Right hindlimb (tissue), 1 donor: Measurements from ENCODE around the gene NLRC5.
"Not testable (repeated sequence)": the region's sequence is repeated elsewhere in the genome, so short reads cannot be mapped to it uniquely, and the experiment has no call there.

Experiments
- DNase-seq: peaks from one replicate; pipeline ENCODE4 v3.0.0-alpha.2; 2018

Gene NLRC5

GRCh38 chr16:57049678-57050077 lies 60.3 kb downstream of the NLRC5 start:
- DNase-seq: no peak

DNA sequence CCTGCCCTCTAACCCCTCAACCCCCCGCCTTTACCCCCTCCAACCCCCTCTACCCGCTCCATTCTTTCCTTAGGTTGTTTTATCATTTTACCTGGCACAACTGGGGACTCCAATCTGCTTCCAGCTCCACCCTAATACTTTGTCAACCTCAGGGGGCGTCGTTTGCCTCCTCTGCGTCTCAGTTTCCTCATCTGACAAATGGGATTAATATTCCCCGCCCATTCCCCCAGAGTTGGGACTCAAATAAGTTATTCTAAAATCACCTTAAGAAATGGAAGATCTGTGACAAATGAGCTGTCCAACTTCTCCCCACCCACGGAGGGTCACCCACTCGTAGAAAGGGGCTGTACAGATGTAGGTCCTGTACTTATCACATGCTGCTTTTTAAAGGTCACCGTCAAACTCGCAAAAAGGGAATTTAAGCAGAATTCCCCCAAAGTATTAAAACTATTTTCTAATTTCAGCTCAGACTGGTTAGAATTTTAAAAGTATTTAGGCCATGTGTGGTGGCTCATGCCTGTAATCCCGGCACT lies 62.4 kb downstream of the NLRC5 start:
- no peak for DNase-seq

DNA sequence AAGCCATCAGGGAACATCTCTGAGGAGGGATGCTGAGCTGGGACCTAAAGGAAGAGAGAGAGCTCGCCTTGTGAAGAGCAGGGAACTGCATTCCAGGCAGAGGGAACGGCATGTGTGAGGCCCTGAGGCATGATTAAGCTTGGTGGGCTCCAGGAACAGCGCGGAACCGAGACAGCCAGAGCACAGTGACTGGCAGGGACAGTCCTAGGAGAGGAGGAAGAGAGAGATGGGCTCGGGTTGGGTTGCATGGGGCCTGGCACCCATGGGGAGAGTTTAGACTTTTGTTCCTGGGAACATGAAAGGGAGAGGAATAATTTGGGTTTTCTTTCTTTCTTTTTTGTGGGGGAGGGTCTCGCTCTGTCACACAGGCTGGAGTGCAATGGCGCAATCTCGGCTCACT lies 63.8 kb downstream of the NLRC5 start:
- no peak for DNase-seq

GRCh38 chr16:57054338-57054737 lies 65.0 kb downstream of the NLRC5 start:
- no peak for DNase-seq

- no peak for DNase-seq
Observed at GRCh38 chr16:57054771-57055170, 65.4 kb downstream of the NLRC5 start.

DNA sequence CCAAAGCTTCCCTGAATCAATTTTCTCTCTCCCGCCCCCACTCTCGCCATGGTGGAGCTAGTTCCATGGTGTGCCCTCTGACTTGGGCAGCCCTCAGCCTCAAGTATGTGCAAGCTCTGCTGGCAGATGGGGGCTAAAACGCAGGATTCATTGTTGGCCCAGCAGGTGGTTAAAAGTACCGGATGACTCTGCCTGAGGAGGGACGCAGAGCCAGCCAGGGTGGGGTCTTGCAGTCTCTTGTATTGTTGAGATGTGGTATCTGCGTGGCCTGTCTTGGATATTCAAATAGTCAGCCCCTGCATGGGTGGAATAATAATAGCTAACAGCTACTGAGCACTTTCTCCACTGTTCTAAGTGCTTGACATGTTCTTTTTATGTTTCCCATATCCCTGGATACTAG lies 66.3 kb downstream of the NLRC5 start:
- no peak for DNase-seq

- DNase-seq: no peak
Observed at GRCh38 chr16:57058291-57058861, 69.0 kb downstream of the NLRC5 start.

DNA sequence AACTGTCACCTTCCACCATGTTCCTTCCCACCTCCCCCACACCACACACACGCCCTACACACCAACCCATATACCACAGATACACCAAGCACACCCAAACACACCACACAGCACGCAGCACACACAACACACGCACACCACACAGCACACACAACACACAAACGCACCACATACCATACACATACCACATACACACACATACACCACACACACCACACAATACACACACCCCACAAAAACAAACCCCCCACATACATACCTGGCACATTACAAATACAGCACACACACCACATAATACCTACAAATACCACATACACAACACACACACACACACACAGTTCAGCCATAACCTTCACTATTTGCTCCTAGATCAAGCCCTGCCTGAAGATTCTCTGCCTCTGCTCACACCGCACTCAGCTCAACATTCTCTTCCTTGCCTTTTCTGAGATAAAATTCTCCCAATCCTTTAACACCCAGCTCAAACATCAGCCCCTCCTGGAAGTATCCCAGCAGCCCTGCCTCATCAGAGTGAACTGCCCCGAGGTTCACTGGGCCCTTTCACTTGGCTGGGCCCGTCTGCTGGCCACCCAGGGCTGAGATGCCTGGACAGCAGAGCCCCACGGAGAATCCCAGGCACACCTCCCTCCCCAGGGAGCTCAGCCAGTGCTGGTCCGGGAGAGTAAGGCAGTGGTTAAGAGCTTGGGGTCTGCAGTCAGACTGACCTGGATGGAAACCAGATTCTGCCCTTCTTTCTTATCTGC lies 71.1 kb downstream of the NLRC5 start:
- no peak for DNase-seq

DNA sequence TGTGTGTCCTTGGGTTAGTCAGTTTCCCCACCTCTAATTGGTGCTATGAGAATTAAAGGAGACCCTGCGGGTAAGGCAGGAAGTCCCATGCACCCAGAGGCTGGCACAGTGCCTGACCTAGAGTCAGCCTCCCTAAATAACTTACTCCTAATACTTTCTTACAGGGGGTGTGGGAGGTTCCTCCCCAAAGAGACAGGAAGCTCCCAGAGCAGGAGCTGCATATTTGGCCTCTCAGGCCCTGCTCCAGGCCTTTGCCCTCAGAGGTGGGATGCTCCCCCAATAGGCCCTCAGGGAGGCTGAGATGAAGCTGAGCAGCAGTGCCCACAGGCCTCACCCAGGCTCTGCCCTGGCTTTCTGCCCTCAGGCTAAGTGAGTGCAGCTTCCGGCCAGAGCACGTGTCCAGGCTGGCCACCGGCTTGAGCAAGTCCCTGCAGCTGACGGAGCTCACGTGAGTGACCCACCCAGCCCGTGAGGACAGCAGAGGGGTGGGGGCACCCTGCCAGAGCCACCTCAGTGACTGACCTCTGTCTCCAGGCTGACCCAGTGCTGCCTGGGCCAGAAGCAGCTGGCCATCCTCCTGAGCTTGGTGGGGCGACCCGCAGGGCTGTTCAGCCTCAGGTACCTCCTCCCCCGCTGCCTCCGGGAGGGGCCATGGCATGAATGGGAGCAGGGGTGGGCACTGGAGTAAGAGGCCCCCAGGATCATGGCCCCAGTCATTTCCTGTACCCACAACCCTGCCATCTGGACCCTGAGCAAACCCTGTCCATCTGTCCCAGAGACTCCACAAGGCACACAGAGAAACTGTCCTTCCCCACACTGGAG lies 71.9 kb downstream of the NLRC5 start:
- peak; percentile 60 for DNase-seq

GRCh38 chr16:57062329-57062728 lies 73.0 kb downstream of the NLRC5 start:
- no peak for DNase-seq

DNA sequence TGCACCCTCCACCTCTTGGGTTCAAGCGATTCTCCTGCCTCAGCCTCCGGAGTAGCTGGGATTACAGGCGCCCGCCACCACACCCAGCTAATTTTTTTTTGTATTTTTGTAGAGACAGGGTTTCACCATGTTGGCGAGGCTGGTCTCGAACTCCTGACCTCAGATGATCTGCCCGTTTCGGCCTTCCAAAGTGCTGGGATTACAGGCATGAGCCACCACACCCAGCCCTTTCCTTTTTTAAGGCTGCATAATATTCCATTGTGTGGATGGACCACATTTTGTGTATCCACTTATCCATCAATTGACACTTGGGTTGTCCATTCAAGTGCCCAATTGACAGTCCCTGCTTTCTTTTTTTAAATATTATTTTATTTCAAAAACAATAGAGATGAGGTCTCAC lies 73.8 kb downstream of the NLRC5 start:
- DNase-seq: not testable (repeated sequence)

- no peak for DNase-seq
Observed at GRCh38 chr16:57064995-57065394, 75.6 kb downstream of the NLRC5 start.

GRCh38 chr16:57066625-57067024 lies 77.3 kb downstream of the NLRC5 start:
- no peak for DNase-seq

- DNase-seq: no peak
Observed at GRCh38 chr16:57067347-57067746, 78.0 kb downstream of the NLRC5 start.

- no peak for DNase-seq
Observed at GRCh38 chr16:57069053-57069452, 79.7 kb downstream of the NLRC5 start.

DNA sequence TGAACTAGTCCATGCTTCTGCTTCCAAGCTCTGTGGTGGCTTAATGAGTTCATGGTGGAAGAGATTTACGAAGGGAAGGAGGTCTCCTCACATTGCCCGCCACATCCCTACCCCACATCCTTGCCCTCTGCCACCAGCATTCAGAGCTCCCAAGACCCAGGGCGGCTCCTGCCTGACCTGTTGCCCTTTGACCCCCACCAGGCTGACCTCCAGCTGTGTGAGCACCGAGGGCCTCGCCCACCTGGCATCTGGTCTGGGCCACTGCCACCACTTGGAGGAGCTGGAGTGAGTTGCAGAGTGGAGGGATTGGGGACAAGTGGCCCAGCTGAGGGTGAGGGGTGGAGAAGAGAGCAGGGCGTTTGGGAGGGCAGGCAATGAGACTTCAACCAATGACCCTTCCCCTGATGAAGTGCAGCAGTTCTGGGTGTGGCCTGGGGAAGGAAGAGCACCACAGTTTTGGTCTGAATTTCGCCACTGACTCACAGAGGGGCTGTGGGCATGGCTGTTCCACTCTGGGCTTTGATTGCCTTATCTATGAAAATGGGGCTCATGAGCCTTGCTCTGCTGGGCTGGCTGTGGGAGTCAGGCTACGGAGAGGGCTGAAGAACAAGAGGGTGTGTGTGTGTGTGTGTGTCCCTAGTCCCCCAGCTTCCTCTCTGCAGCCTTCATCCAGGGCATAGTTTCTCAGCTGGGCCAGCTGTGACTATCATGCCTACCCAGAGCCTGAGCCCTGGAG lies 80.4 kb downstream of the NLRC5 start:
- no peak for DNase-seq

- no peak for DNase-seq
Observed at GRCh38 chr16:57070424-57070823, 81.1 kb downstream of the NLRC5 start.

- not testable (repeated sequence) for DNase-seq
Observed at GRCh38 chr16:57071081-57071732, 81.8 kb downstream of the NLRC5 start.

DNA sequence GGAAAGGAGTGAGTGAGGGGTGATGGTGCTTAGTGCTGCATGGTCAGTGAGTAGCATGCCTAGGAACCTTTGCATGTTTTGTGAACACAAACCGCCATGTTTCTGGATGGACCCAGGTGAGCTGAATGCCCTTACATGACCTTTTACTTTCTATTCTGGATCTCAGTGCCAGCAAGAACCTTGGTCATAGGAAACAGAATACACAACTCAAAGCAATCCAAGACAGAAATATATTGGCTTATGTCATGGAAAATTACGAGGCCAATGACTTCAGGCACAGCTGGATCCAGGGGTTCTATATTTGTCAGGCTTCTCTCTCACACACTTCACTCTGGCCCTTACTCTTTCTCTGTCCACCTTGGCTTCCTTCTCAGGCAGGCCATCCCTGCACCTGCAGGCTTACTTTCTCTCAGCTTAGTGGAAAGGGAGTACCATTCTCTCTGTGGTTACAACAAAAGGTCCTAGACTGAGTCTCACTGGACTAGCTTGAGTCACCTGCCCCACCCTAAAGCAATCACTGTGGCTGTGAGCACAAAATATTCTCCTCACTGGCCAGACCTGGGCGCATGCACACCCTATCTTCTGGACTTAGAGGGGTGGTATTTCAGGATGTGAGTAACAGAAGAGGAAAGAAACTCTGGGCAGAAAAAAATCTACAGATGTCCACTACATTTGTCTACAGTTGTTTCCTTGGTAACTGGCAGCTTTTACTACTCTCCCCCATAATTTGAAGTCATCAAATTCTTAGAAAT lies 82.7 kb downstream of the NLRC5 start:
- no peak for DNase-seq

DNA sequence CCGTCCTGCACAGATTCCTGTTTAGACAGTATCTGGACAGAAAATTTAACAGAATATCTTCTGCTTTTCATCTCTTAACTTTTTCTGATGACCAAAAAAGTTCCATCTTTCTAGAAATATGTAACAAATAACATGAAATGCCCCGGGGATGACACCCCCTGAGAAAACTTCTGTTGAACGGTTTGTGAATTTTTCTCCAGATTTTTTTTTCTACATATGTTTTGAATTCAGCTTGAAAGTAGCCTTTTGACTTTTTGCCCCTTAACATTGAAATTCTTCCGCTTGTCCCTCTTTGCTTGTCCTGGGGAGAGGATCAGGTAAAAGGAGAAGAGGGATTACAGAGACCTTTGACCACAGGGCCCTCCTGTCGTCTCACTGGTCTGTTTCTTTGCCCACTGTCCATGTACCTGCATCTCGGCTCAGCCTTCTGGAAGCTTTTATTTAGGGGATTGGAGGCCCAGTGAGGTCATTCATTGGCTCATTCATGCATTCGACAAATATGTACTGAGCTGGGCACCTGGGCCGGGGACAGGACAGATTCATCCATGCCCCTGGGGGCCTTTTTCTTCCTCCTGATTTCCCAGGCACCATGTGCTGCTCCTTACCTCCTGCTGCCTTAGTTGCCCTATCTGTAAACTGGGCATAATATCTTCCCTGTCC lies 83.4 kb downstream of the NLRC5 start:
- no peak for DNase-seq

- no peak for DNase-seq
Observed at GRCh38 chr16:57077714-57078113, 88.4 kb downstream of the NLRC5 start.
